ENCODE measurements around the gene APP. TPM values are rescaled to one million over a fixed set of nuclear protein-coding genes. Genes with fewer than 3 reads are reported as not detected.
"Not testable (repeated sequence)": the region's sequence is repeated elsewhere in the genome, so short reads cannot be mapped to it uniquely, and the experiment has no call there.

Gene APP
- total RNA-seq, 1 experiment from 2014 or later, result 531 TPM

GRCh38 chr21:26131554-26131953, 39.0 kb downstream of the APP start:
- no peaks in the 10 kb centered on the region for H3K9me3 ChIP-seq (ENCODE audit: low read depth, low read length, poor library complexity, severe bottlenecking)
- no peak overlapping the region for H3K27ac ChIP-seq (ENCODE audit: low read depth, low read length, poor library complexity, severe bottlenecking)
- H3K36me3 ChIP-seq (ENCODE audit: insufficient read depth, low read length, poor library complexity, severe bottlenecking), result no peaks in the 10 kb centered on the region
- no peak overlapping the region for H3K4me3 ChIP-seq (ENCODE audit: low read depth, low read length, poor library complexity, severe bottlenecking)
- TF ChIP-seq, protein P1, sequence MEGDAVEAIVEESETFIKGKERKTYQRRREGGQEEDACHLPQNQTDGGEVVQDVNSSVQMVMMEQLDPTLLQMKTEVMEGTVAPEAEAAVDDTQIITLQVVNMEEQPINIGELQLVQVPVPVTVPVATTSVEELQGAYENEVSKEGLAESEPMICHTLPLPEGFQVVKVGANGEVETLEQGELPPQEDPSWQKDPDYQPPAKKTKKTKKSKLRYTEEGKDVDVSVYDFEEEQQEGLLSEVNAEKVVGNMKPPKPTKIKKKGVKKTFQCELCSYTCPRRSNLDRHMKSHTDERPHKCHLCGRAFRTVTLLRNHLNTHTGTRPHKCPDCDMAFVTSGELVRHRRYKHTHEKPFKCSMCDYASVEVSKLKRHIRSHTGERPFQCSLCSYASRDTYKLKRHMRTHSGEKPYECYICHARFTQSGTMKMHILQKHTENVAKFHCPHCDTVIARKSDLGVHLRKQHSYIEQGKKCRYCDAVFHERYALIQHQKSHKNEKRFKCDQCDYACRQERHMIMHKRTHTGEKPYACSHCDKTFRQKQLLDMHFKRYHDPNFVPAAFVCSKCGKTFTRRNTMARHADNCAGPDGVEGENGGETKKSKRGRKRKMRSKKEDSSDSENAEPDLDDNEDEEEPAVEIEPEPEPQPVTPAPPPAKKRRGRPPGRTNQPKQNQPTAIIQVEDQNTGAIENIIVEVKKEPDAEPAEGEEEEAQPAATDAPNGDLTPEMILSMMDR (conservative IDR thresholded peaks at IDR 0.05; ENCODE audit: low read depth, low read length), result no peak
- no peak for TF ChIP-seq EZH2 (IDR thresholded peaks at IDR 0.05; ENCODE audit: borderline replicate concordance, low read depth, low read length, poor library complexity, severe bottlenecking)
- peaks cover 73% of the 10 kb centered on the region for H3K4me1 ChIP-seq (ENCODE audit: insufficient read depth, low read length, poor library complexity, severe bottlenecking)
- no peak for DNase-seq (ENCODE audit: low spot score)
- CTCF ChIA-PET, result no interaction called here
- BruUV-seq (replicated peaks), result no TSS peak
- no peaks in the 10 kb centered on the region for H3K27me3 ChIP-seq (replicated peaks; ENCODE audit: insufficient read depth, low read depth, low read length, poor library complexity)
- intact Hi-C loops (cut with micrococcal nuclease; ENCODE audit: unreplicated experiment), result no loop called here
- POLR2A ChIA-PET (ENCODE audit: low non-redundant PET), result no interaction called here

DNA sequence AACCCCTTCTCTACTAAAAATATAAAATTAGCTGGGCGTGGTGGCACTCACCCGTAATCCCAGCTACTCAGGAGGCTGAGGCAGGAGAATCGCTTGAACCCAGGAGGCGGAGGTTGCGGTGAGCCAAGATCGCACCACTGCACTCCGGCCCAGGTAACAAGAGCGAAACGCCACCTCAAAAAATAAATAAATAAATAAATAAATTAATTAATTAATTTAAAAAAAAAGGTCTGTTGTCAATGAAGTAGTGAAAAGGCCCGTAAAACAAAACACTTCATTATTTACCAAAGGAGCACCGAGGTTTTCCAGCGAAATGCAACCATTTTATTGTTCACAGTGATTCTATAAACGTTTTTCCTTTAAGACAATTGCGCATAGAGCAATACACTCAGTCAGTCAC, 39.5 kb downstream of the APP start:
- H3K9me3 ChIP-seq (ENCODE audit: low read depth, low read length, poor library complexity, severe bottlenecking); H3K27me3 ChIP-seq (replicated peaks; ENCODE audit: insufficient read depth, low read depth, low read length, poor library complexity); BruUV-seq (replicated peaks); POLR2A ChIA-PET (ENCODE audit: low non-redundant PET); DNase-seq (ENCODE audit: low spot score); CTCF ChIA-PET; H3K4me3 ChIP-seq (ENCODE audit: low read depth, low read length, poor library complexity, severe bottlenecking); H3K27ac ChIP-seq (ENCODE audit: low read depth, low read length, poor library complexity, severe bottlenecking); intact Hi-C loops (cut with micrococcal nuclease; ENCODE audit: unreplicated experiment); H3K36me3 ChIP-seq (ENCODE audit: insufficient read depth, low read length, poor library complexity, severe bottlenecking): not testable (repeated sequence)
- peaks cover 73% of the 10 kb centered on the region for H3K4me1 ChIP-seq (ENCODE audit: insufficient read depth, low read length, poor library complexity, severe bottlenecking)

GRCh38 chr21:26130249-26130881, 40.2 kb downstream of the APP start:
- BruUV-seq (replicated peaks), result no TSS peak
- Histone ChIP-seq H3K4me1 (ENCODE audit: insufficient read depth, low read length, poor library complexity, severe bottlenecking) (peaks cover 76% of the 10 kb centered on the region), H3K27me3 (replicated peaks; ENCODE audit: insufficient read depth, low read depth, low read length, poor library complexity) (no peaks in the 10 kb centered on the region), H3K4me3 (ENCODE audit: low read depth, low read length, poor library complexity, severe bottlenecking) (no peak overlapping the region), H3K27ac (ENCODE audit: low read depth, low read length, poor library complexity, severe bottlenecking) (no peak overlapping the region), H3K9me3 (ENCODE audit: low read depth, low read length, poor library complexity, severe bottlenecking) (no peaks in the 10 kb centered on the region), H3K36me3 (ENCODE audit: insufficient read depth, low read length, poor library complexity, severe bottlenecking) (no peaks in the 10 kb centered on the region)
- ChIA-PET POLR2A (ENCODE audit: low non-redundant PET) (no interaction called here), CTCF (no interaction called here)
- intact Hi-C loops (cut with micrococcal nuclease; ENCODE audit: unreplicated experiment), result no loop called here
- TF ChIP-seq EZH2 (IDR thresholded peaks at IDR 0.05; ENCODE audit: borderline replicate concordance, low read depth, low read length, poor library complexity, severe bottlenecking), result no peak
- TF ChIP-seq, protein P1 (conservative IDR thresholded peaks at IDR 0.05; ENCODE audit: low read depth, low read length), result no peak
- no peak for DNase-seq (ENCODE audit: low spot score)

- peak; percentile 63 for DNase-seq (ENCODE audit: low spot score)
- intact Hi-C loops (cut with micrococcal nuclease; ENCODE audit: unreplicated experiment), result no loop called here
- H3K4me3 ChIP-seq (ENCODE audit: low read depth, low read length, poor library complexity, severe bottlenecking), result peak overlapping the region; percentile 18
- ChIA-PET POLR2A (ENCODE audit: low non-redundant PET) (no interaction called here), CTCF (no interaction called here)
- no peaks in the 10 kb centered on the region for H3K27me3 ChIP-seq (replicated peaks; ENCODE audit: insufficient read depth, low read depth, low read length, poor library complexity)
- TF ChIP-seq, protein P1 (conservative IDR thresholded peaks at IDR 0.05; ENCODE audit: low read depth, low read length), result no peak
- TF ChIP-seq EZH2 (IDR thresholded peaks at IDR 0.05; ENCODE audit: borderline replicate concordance, low read depth, low read length, poor library complexity, severe bottlenecking), result no peak
- peak overlapping the region; percentile 50 for H3K27ac ChIP-seq (ENCODE audit: low read depth, low read length, poor library complexity, severe bottlenecking)
- BruUV-seq (replicated peaks), result no TSS peak
- H3K9me3 ChIP-seq (ENCODE audit: low read depth, low read length, poor library complexity, severe bottlenecking), result no peaks in the 10 kb centered on the region
- H3K36me3 ChIP-seq (ENCODE audit: insufficient read depth, low read length, poor library complexity, severe bottlenecking), result no peaks in the 10 kb centered on the region
- peaks cover 78% of the 10 kb centered on the region for H3K4me1 ChIP-seq (ENCODE audit: insufficient read depth, low read length, poor library complexity, severe bottlenecking)
Measured at GRCh38 chr21:26127918-26128317, 42.7 kb downstream of the APP start.

Data from A673 (cell line).